Erythroblast (primary cell): Measurements from ENCODE around the gene IGSF9B.

Experiments used
- GATA1 ChIP-seq: IDR thresholded peaks from 2 replicates; pipeline ENCODE4 v1.6.1; 2011; ENCODE audit warnings: low read depth, mild to moderate bottlenecking, control low read depth, low read length, moderate library complexity
- POLR2A ChIP-seq: IDR thresholded peaks from 2 replicates; pipeline ENCODE4 v1.6.1; 2011; ENCODE audit warnings: mild to moderate bottlenecking, low read length

- TF ChIP-seq POLR2A = no peak
- TF ChIP-seq GATA1 = no peak
Measured at GRCh38 chr11:133908827-133909226, 47.9 kb downstream of the IGSF9B start.
